Colonic mucosa (tissue), 4 donors: ENCODE results near the gene MMS19. TPM values are rescaled to one million over a fixed set of nuclear protein-coding genes. Genes with fewer than 3 reads are reported as not detected.
"Not testable (repeated sequence)": the region's sequence is repeated elsewhere in the genome, so short reads cannot be mapped to it uniquely, and the experiment has no call there.

Experiments
- DNase-seq: peaks from one replicate; pipeline ENCODE4 v3.0.0-alpha.2; 2020
- H3K27ac ChIP-seq: fragments of 200-600 bp; one replicate; pipeline ENCODE4 v1.8.0; 2021
- H3K27me3 ChIP-seq: fragments of 200-600 bp; one replicate; pipeline ENCODE4 v1.8.0; 2021
- H3K36me3 ChIP-seq: fragments of 200-600 bp; one replicate; pipeline ENCODE4 v1.8.0; 2021
- H3K4me1 ChIP-seq: fragments of 200-600 bp; one replicate; pipeline ENCODE4 v1.8.0; 2021; ENCODE audit warnings: mild to moderate bottlenecking
- H3K4me3 ChIP-seq: fragments of 200-600 bp; one replicate; pipeline ENCODE4 v1.8.0; 2021
- H3K9ac ChIP-seq, 2 donors: one replicate each; pipeline ENCODE4 v1.7.0; 2013; ENCODE audit warnings: control low read depth in 2 of 2, low read depth in 2 of 2, low read length in 2 of 2
- H3K9me3 ChIP-seq: fragments of 200-600 bp; one replicate; pipeline ENCODE4 v1.8.0; 2021
- CTCF ChIP-seq: fragments of 200-600 bp; IDR thresholded peaks from one replicate; pipeline ENCODE4 v1.8.0; 2022; ENCODE audit warnings: antibody characterized with exemption, mild to moderate bottlenecking
- intact Hi-C: fragments of 100-400 bp; cut with DNase I; formaldehyde crosslinking; loops from one replicate; pipeline ENCODE4 v1.14.1; 2022
- total RNA-seq, 2 donors: library from RNA; stranded (reverse); fragmentation: NEBNext Ultra II Directional in 1 of 2; extraction: Animal tissue kit (Norgen Biotek cat#: 25700) in 1 of 2; gene quantifications; one replicate each; pipeline ENCODE4 v1.2.1, GENCODE V29; 2021
- donor health status: healthy.
- donor health status: DM: no; HTN: no; CAD: no.
- donor health status: DM: no; HTN: no; CAD: no.

The MMS19 gene
- total RNA-seq, 2 donors from 2014 or later: 43.7 to 62.2 TPM

- Histone ChIP-seq H3K4me1 (no peaks in the 10 kb centered on the region), H3K9ac (no peak overlapping the region), H3K36me3 (no peaks in the 10 kb centered on the region), H3K9me3 (no peaks in the 10 kb centered on the region), H3K27ac (no peak overlapping the region), H3K27me3 (no peaks in the 10 kb centered on the region), H3K4me3 (no peak overlapping the region)
- intact Hi-C loops: no loop called here
- no peak for DNase-seq
- no peak for TF ChIP-seq CTCF
Observed at GRCh38 chr10:97531401-97531986, 33.3 kb upstream of the MMS19 start.

DNA sequence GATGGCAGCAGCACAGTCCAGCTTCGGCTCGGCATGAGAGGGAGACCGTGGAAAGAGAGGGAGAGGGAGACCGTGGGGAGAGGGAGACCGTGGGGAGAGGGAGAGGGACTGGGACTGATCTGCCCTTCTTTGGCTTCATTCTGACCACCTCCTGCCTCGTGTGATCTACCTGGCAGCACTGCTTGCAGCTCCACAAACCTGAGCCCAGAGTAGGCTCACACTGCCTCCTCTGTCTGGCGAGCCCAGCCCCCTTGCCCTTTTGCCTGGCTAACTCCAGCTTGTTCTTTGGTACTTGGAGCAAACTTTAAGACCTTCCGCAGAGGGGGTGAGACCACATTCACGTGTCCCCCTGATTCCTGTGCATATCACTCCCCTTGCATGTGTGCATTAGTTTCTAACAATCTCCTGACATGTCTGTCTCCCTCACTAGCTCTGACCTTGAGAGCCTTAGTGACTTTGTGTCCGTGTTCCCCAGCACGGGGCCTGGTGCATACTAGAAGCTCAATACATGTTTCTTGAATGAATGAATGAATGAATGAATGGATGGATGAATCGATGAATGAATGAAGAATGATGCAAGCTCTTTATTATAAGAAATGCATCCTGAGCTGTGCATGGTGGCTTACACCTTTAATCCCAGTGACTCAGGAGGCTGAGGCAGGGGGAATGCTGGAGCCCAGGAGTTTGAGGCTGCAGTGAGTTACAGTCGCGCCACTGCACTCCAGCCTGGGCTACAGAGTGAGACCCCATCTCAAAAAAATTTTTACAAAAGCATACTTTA lies 31.7 kb upstream of the MMS19 start:
- intact Hi-C loops: no loop called here

GRCh38 chr10:97528876-97529275 lies 30.7 kb upstream of the MMS19 start:
- H3K27ac ChIP-seq, intact Hi-C loops, H3K36me3 ChIP-seq, H3K4me3 ChIP-seq, H3K9ac ChIP-seq, DNase-seq, H3K9me3 ChIP-seq, H3K27me3 ChIP-seq, H3K4me1 ChIP-seq: not testable (repeated sequence)

More for the DNA sequence above, 31.7 kb upstream of the MMS19 start:
- Histone ChIP-seq H3K9ac (no peak overlapping the region), H3K4me3 (no peak overlapping the region), H3K4me1 (no peaks in the 10 kb centered on the region), H3K9me3 (no peaks in the 10 kb centered on the region), H3K36me3 (no peaks in the 10 kb centered on the region), H3K27ac (no peak overlapping the region), H3K27me3 (no peaks in the 10 kb centered on the region)
- DNase-seq: no peak
- no peak for TF ChIP-seq CTCF

- Histone ChIP-seq H3K4me1 (no peaks in the 10 kb centered on the region), H3K27ac (no peak overlapping the region), H3K4me3 (no peak overlapping the region), H3K9ac (no peak overlapping the region), H3K36me3 (no peaks in the 10 kb centered on the region), H3K27me3 (no peaks in the 10 kb centered on the region), H3K9me3 (no peaks in the 10 kb centered on the region)
- DNase-seq: no peak
- TF ChIP-seq CTCF: no peak
- intact Hi-C loops: no loop called here
Observed at GRCh38 chr10:97525683-97526110, 27.5 kb upstream of the MMS19 start.

- Histone ChIP-seq H3K9ac (no peak overlapping the region), H3K27ac (no peak overlapping the region), H3K4me1 (no peaks in the 10 kb centered on the region), H3K4me3 (no peak overlapping the region), H3K36me3 (no peaks in the 10 kb centered on the region), H3K27me3 (no peaks in the 10 kb centered on the region), H3K9me3 (no peaks in the 10 kb centered on the region)
- TF ChIP-seq CTCF: no peak
- intact Hi-C loops: no loop called here
- no peak for DNase-seq
Observed at GRCh38 chr10:97525086-97525485, 26.9 kb upstream of the MMS19 start.

DNA sequence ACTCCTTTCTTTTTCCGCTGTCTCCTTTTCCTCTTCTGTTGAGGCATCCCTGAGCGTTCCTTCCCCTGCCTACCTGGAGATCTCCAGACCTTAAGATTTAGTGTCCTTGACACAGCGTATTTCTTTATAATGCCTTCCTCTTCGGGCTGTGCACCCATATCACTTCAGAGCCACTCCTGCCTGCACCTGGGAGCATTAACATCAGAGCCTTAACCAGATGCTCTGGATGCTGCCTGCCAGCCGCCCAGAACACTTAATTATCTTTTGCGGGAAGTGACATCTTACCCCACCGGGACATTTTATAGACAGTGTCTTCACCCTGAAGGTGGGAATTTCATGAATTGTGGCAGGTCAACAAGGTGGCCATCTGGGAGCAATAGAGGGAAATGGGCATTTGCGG lies 24.7 kb upstream of the MMS19 start:
- Histone ChIP-seq H3K27me3 (no peaks in the 10 kb centered on the region), H3K36me3 (no peaks in the 10 kb centered on the region), H3K27ac (no peak overlapping the region), H3K9ac (no peak overlapping the region), H3K4me3 (no peak overlapping the region), H3K4me1 (no peaks in the 10 kb centered on the region), H3K9me3 (no peaks in the 10 kb centered on the region)
- intact Hi-C loops: no loop called here
- TF ChIP-seq CTCF: no peak
- DNase-seq: no peak
